SJSA1 (cell line): ENCODE data around the gene MAML2. TPM values are rescaled to one million over a fixed set of nuclear protein-coding genes. Genes with fewer than 3 reads are reported as not detected.
"Not testable (repeated sequence)": the region's sequence is repeated elsewhere in the genome, so short reads cannot be mapped to it uniquely, and the experiment has no call there.

Source experiments
- DNase-seq, 2 experiments: peaks; one replicate each; pipeline ENCODE4 v3.0.0-alpha.2; 2015 to 2020; ENCODE audit warnings: low spot score in 2 of 2, low read depth in 1 of 2
- H3K27ac ChIP-seq: fragments of 250-450 bp; sonication (Bioruptor Pico); 2 replicates; pipeline ENCODE4 v1.5.1; 2020; ENCODE audit warnings: mild to moderate bottlenecking, moderate library complexity
- H3K27me3 ChIP-seq: fragments of 250-450 bp; sonication (Bioruptor Pico); replicated peaks from 2 replicates; pipeline ENCODE4 v1.5.1; 2020; ENCODE audit warnings: mild to moderate bottlenecking, moderate library complexity
- H3K36me3 ChIP-seq: fragments of 250-450 bp; sonication (Bioruptor Pico); 2 replicates; pipeline ENCODE4 v1.5.1; 2020; ENCODE audit warnings: mild to moderate bottlenecking
- H3K4me1 ChIP-seq: fragments of 250-450 bp; sonication (Bioruptor Pico); replicated peaks from 2 replicates; pipeline ENCODE4 v1.6.1; 2021; ENCODE audit warnings: mild to moderate bottlenecking
- H3K4me3 ChIP-seq: fragments of 250-450 bp; sonication (Bioruptor Pico); 2 replicates; pipeline ENCODE4 v1.5.1; 2020; ENCODE audit warnings: mild to moderate bottlenecking
- H3K9me3 ChIP-seq: fragments of 250-450 bp; sonication (Bioruptor Pico); replicated peaks from 2 replicates; pipeline ENCODE4 v1.5.1; 2020; ENCODE audit warnings: mild to moderate bottlenecking
- total RNA-seq: library from RNA; depleted of rRNA; stranded (reverse); fragments of >200 nt; shearing (Covaris generic); gene quantifications from 2 replicates; pipeline ENCODE4 v1.2.3, GENCODE V29; 2014

MAML2 gene
- total RNA-seq, 1 experiment from 2014 or later = 8.7 TPM

- DNase-seq = no peak
- Histone ChIP-seq H3K9me3 (no peaks in the 10 kb centered on the region), H3K4me3 (no peak overlapping the region), H3K4me1 (peaks cover 23% of the 10 kb centered on the region), H3K27ac (no peak overlapping the region), H3K27me3 (no peaks in the 10 kb centered on the region), H3K36me3 (no peaks in the 10 kb centered on the region)
Measured at GRCh38 chr11:96275801-96276594, 67.0 kb downstream of the MAML2 start.

GRCh38 chr11:96273507-96273906, 69.5 kb downstream of the MAML2 start:
- peaks cover 6% of the 10 kb centered on the region for H3K4me1 ChIP-seq
- H3K4me3 ChIP-seq = no peak overlapping the region
- no peaks in the 10 kb centered on the region for H3K9me3 ChIP-seq
- no peak for DNase-seq
- no peak overlapping the region for H3K27ac ChIP-seq
- H3K36me3 ChIP-seq = no peaks in the 10 kb centered on the region
- H3K27me3 ChIP-seq = no peaks in the 10 kb centered on the region

- no peak overlapping the region for H3K4me3 ChIP-seq
- no peaks in the 10 kb centered on the region for H3K4me1 ChIP-seq
- H3K36me3 ChIP-seq = no peaks in the 10 kb centered on the region
- H3K27ac ChIP-seq = no peak overlapping the region
- DNase-seq = no peak
- H3K27me3 ChIP-seq = no peaks in the 10 kb centered on the region
- H3K9me3 ChIP-seq = no peaks in the 10 kb centered on the region
Measured at GRCh38 chr11:96272529-96273222, 70.3 kb downstream of the MAML2 start.

GRCh38 chr11:96271777-96272176, 71.2 kb downstream of the MAML2 start:
- Histone ChIP-seq H3K27me3 (no peaks in the 10 kb centered on the region), H3K4me3 (no peak overlapping the region), H3K36me3 (no peaks in the 10 kb centered on the region), H3K9me3 (no peaks in the 10 kb centered on the region), H3K27ac (no peak overlapping the region), H3K4me1 (peaks cover 7% of the 10 kb centered on the region)
- DNase-seq = no peak

- H3K27me3 ChIP-seq, DNase-seq, H3K4me3 ChIP-seq, H3K27ac ChIP-seq, H3K4me1 ChIP-seq, H3K36me3 ChIP-seq, H3K9me3 ChIP-seq: not testable (repeated sequence)
Measured at GRCh38 chr11:96271352-96271751, 71.6 kb downstream of the MAML2 start.

- not testable (repeated sequence) for H3K36me3 ChIP-seq, H3K9me3 ChIP-seq, H3K4me3 ChIP-seq, DNase-seq, H3K27me3 ChIP-seq, H3K27ac ChIP-seq
- H3K4me1 ChIP-seq = peaks cover 16% of the 10 kb centered on the region
Measured at GRCh38 chr11:96268527-96268926, 74.5 kb downstream of the MAML2 start.

- no peak overlapping the region for H3K27ac ChIP-seq
Measured at GRCh38 chr11:96267496-96268032, 75.4 kb downstream of the MAML2 start.

GRCh38 chr11:96267001-96267495, 75.9 kb downstream of the MAML2 start:
- Histone ChIP-seq H3K36me3 (no peaks in the 10 kb centered on the region), H3K9me3 (no peaks in the 10 kb centered on the region), H3K27ac (no peak overlapping the region), H3K4me3 (no peak overlapping the region), H3K27me3 (no peaks in the 10 kb centered on the region), H3K4me1 (peaks cover 25% of the 10 kb centered on the region)
- DNase-seq = no peak

More at GRCh38 chr11:96267496-96268032, 75.4 kb downstream of the MAML2 start:
- no peak overlapping the region for H3K4me3 ChIP-seq
- H3K9me3 ChIP-seq = no peaks in the 10 kb centered on the region
- no peaks in the 10 kb centered on the region for H3K27me3 ChIP-seq
- peaks cover 25% of the 10 kb centered on the region for H3K4me1 ChIP-seq
- DNase-seq = no peak
- H3K36me3 ChIP-seq = no peaks in the 10 kb centered on the region

GRCh38 chr11:96265972-96266371, 77.0 kb downstream of the MAML2 start:
- no peak for DNase-seq
- Histone ChIP-seq H3K4me1 (peaks cover 25% of the 10 kb centered on the region), H3K4me3 (no peak overlapping the region), H3K27ac (no peak overlapping the region), H3K36me3 (no peaks in the 10 kb centered on the region), H3K9me3 (no peaks in the 10 kb centered on the region), H3K27me3 (no peaks in the 10 kb centered on the region)

- H3K27ac ChIP-seq = no peak overlapping the region
- peaks cover 26% of the 10 kb centered on the region for H3K4me1 ChIP-seq
- H3K9me3 ChIP-seq = no peaks in the 10 kb centered on the region
Measured at GRCh38 chr11:96265220-96265737, 77.7 kb downstream of the MAML2 start.

GRCh38 chr11:96264364-96264763, 78.6 kb downstream of the MAML2 start:
- H3K9me3 ChIP-seq = no peaks in the 10 kb centered on the region
- DNase-seq = no peak

More at GRCh38 chr11:96265220-96265737, 77.7 kb downstream of the MAML2 start:
- no peaks in the 10 kb centered on the region for H3K36me3 ChIP-seq
- no peak for DNase-seq
- no peak overlapping the region for H3K4me3 ChIP-seq
- no peaks in the 10 kb centered on the region for H3K27me3 ChIP-seq

GRCh38 chr11:96263238-96263763, 79.7 kb downstream of the MAML2 start:
- no peaks in the 10 kb centered on the region for H3K27me3 ChIP-seq
- peaks cover 45% of the 10 kb centered on the region for H3K4me1 ChIP-seq
- H3K27ac ChIP-seq = no peak overlapping the region
- H3K36me3 ChIP-seq = no peaks in the 10 kb centered on the region
- no peaks in the 10 kb centered on the region for H3K9me3 ChIP-seq
- DNase-seq = no peak
- no peak overlapping the region for H3K4me3 ChIP-seq

More at GRCh38 chr11:96264364-96264763, 78.6 kb downstream of the MAML2 start:
- no peaks in the 10 kb centered on the region for H3K36me3 ChIP-seq
- H3K4me3 ChIP-seq = no peak overlapping the region
- H3K4me1 ChIP-seq = peaks cover 35% of the 10 kb centered on the region
- no peaks in the 10 kb centered on the region for H3K27me3 ChIP-seq
- H3K27ac ChIP-seq = no peak overlapping the region

- Histone ChIP-seq H3K9me3 (no peaks in the 10 kb centered on the region), H3K4me1 (peaks cover 59% of the 10 kb centered on the region), H3K27me3 (no peaks in the 10 kb centered on the region), H3K4me3 (no peak overlapping the region), H3K27ac (no peak overlapping the region), H3K36me3 (no peaks in the 10 kb centered on the region)
- no peak for DNase-seq
Measured at GRCh38 chr11:96260532-96260931, 82.5 kb downstream of the MAML2 start.
